Measurements from ENCODE around the gene IWS1. TPM values are rescaled to one million over a fixed set of nuclear protein-coding genes. Genes with fewer than 3 reads are reported as not detected.

The IWS1 gene
- total RNA-seq, 1 donor from 2014 or later, result 40.8 TPM

- no peaks in the 10 kb centered on the region for H3K36me3 ChIP-seq (ENCODE audit: control insufficient read depth, insufficient read depth, low read length)
- TF ChIP-seq CTCF (IDR thresholded peaks at IDR 0.05; ENCODE audit: insufficient read depth, low read length, severe bottlenecking), result no peak
- no peak overlapping the region for H3K4me3 ChIP-seq (ENCODE audit: low read depth, low read length)
- FAIRE-seq (no peak), DNase-seq (ENCODE audit: low read depth) (no peak)
- H3K27me3 ChIP-seq (ENCODE audit: control insufficient read depth, insufficient read depth, low read length), result peaks cover 3% of the 10 kb centered on the region
Observed at GRCh38 chr2:127559454-127559853, 33.2 kb upstream of the IWS1 start.

GRCh38 chr2:127558911-127559310, 32.6 kb upstream of the IWS1 start:
- DNase-seq (ENCODE audit: low read depth) (no peak), FAIRE-seq (no peak)
- TF ChIP-seq CTCF (IDR thresholded peaks at IDR 0.05; ENCODE audit: insufficient read depth, low read length, severe bottlenecking), result no peak
- H3K27me3 ChIP-seq (ENCODE audit: control insufficient read depth, insufficient read depth, low read length), result peaks cover 1% of the 10 kb centered on the region
- H3K4me3 ChIP-seq (ENCODE audit: low read depth, low read length), result no peak overlapping the region
- H3K36me3 ChIP-seq (ENCODE audit: control insufficient read depth, insufficient read depth, low read length), result no peaks in the 10 kb centered on the region

GRCh38 chr2:127552846-127553245, 26.6 kb upstream of the IWS1 start:
- DNase-seq (ENCODE audit: low read depth), result no peak
- no peak for FAIRE-seq
- Histone ChIP-seq H3K27me3 (ENCODE audit: control insufficient read depth, insufficient read depth, low read length) (no peaks in the 10 kb centered on the region), H3K36me3 (ENCODE audit: control insufficient read depth, insufficient read depth, low read length) (no peaks in the 10 kb centered on the region), H3K4me3 (ENCODE audit: low read depth, low read length) (no peak overlapping the region)
- TF ChIP-seq CTCF (IDR thresholded peaks at IDR 0.05; ENCODE audit: insufficient read depth, low read length, severe bottlenecking), result no peak

GRCh38 chr2:127552336-127552735, 26.0 kb upstream of the IWS1 start:
- DNase-seq (ENCODE audit: low read depth) (no peak), FAIRE-seq (no peak)
- Histone ChIP-seq H3K36me3 (ENCODE audit: control insufficient read depth, insufficient read depth, low read length) (no peaks in the 10 kb centered on the region), H3K27me3 (ENCODE audit: control insufficient read depth, insufficient read depth, low read length) (no peaks in the 10 kb centered on the region), H3K4me3 (ENCODE audit: low read depth, low read length) (no peak overlapping the region)
- TF ChIP-seq CTCF (IDR thresholded peaks at IDR 0.05; ENCODE audit: insufficient read depth, low read length, severe bottlenecking), result no peak

- no peak for TF ChIP-seq CTCF (IDR thresholded peaks at IDR 0.05; ENCODE audit: insufficient read depth, low read length, severe bottlenecking)
- H3K36me3 ChIP-seq (ENCODE audit: control insufficient read depth, insufficient read depth, low read length), result no peaks in the 10 kb centered on the region
- FAIRE-seq (no peak), DNase-seq (ENCODE audit: low read depth) (no peak)
- H3K27me3 ChIP-seq (ENCODE audit: control insufficient read depth, insufficient read depth, low read length), result no peaks in the 10 kb centered on the region
- no peak overlapping the region for H3K4me3 ChIP-seq (ENCODE audit: low read depth, low read length)
Observed at GRCh38 chr2:127551221-127551930, 25.1 kb upstream of the IWS1 start.

GRCh38 chr2:127546797-127547196, 20.5 kb upstream of the IWS1 start:
- Histone ChIP-seq H3K27me3 (ENCODE audit: control insufficient read depth, insufficient read depth, low read length) (peaks cover 2% of the 10 kb centered on the region), H3K4me3 (ENCODE audit: low read depth, low read length) (no peak overlapping the region), H3K36me3 (ENCODE audit: control insufficient read depth, insufficient read depth, low read length) (no peaks in the 10 kb centered on the region)
- TF ChIP-seq CTCF (IDR thresholded peaks at IDR 0.05; ENCODE audit: insufficient read depth, low read length, severe bottlenecking), result no peak
- FAIRE-seq (no peak), DNase-seq (ENCODE audit: low read depth) (no peak)

Measured in bronchial epithelial cell (primary cell).